ENCODE data around the gene HS3ST1.

GRCh38 chr4:11355226-11355625, 73.5 kb downstream of the HS3ST1 start:
- TF ChIP-seq, protein P1, sequence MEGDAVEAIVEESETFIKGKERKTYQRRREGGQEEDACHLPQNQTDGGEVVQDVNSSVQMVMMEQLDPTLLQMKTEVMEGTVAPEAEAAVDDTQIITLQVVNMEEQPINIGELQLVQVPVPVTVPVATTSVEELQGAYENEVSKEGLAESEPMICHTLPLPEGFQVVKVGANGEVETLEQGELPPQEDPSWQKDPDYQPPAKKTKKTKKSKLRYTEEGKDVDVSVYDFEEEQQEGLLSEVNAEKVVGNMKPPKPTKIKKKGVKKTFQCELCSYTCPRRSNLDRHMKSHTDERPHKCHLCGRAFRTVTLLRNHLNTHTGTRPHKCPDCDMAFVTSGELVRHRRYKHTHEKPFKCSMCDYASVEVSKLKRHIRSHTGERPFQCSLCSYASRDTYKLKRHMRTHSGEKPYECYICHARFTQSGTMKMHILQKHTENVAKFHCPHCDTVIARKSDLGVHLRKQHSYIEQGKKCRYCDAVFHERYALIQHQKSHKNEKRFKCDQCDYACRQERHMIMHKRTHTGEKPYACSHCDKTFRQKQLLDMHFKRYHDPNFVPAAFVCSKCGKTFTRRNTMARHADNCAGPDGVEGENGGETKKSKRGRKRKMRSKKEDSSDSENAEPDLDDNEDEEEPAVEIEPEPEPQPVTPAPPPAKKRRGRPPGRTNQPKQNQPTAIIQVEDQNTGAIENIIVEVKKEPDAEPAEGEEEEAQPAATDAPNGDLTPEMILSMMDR (conservative IDR thresholded peaks at IDR 0.05; ENCODE audit: low read depth, low read length), result no peak
- TF ChIP-seq EZH2 (IDR thresholded peaks at IDR 0.05; ENCODE audit: borderline replicate concordance, low read depth, low read length, poor library complexity, severe bottlenecking), result no peak

Measured in A673 (cell line).